T-helper 2 cell treated with Interferon-gamma antibody and Interleukin-4, amounts not matched to agents 5 μg/mL and 100 μg/mL, for 36 hours (primary cell): ENCODE measurements around the gene CACNA1G.
A peak's percentile ranks its signal among the peaks of the same experiment; 100 is the strongest.

Experiments used
- DNase-seq: peaks from one replicate; pipeline ENCODE4 v3.0.0; 2021; ENCODE audit warnings: low spot score
- H3K27ac Mint-ChIP-seq: one replicate; pipeline ENCODE4 v1.8.0; 2021; ENCODE audit warnings: mild to moderate bottlenecking, mixed read lengths
- H3K27me3 Mint-ChIP-seq: one replicate; pipeline ENCODE4 v1.8.0; 2021; ENCODE audit warnings: low read depth, mixed read lengths
- H3K36me3 Mint-ChIP-seq: one replicate; pipeline ENCODE4 v1.8.0; 2021; ENCODE audit warnings: low read depth, mixed read lengths
- H3K4me1 Mint-ChIP-seq: one replicate; pipeline ENCODE4 v1.8.0; 2021; ENCODE audit warnings: low read depth, mixed read lengths
- H3K4me3 Mint-ChIP-seq: one replicate; pipeline ENCODE4 v1.8.0; 2022; ENCODE audit warnings: mild to moderate bottlenecking, moderate library complexity, mixed read lengths
- H3K9me3 Mint-ChIP-seq: one replicate; pipeline ENCODE4 v1.8.0; 2021; ENCODE audit warnings: mixed read lengths

Gene CACNA1G

GRCh38 chr17:50560185-50560824 is at the start of gene CACNA1G:
CACNA1G (plus strand) TSS chr17:50560715; CDS start chr17:50561460, 745 bp downstream.
- Mint-ChIP-seq H3K4me3 (peak within 1 kb of the TSS; percentile 76), H3K27ac (no peak within 1 kb of the TSS), H3K27me3 (peaks cover 62% of the 10 kb centered on the region), H3K4me1 (peaks cover 8% of the 10 kb centered on the region), H3K36me3 (no peaks in the 10 kb centered on the region), H3K9me3 (no peaks in the 10 kb centered on the region)
- peak; percentile 89 for DNase-seq

- Mint-ChIP-seq H3K9me3 (no peaks in the 10 kb centered on the region), H3K36me3 (peaks cover 3% of the 10 kb centered on the region), H3K4me3 (peak overlapping the region; percentile 53), H3K4me1 (peaks cover 39% of the 10 kb centered on the region), H3K27me3 (no peaks in the 10 kb centered on the region), H3K27ac (peak overlapping the region; percentile 92)
- peak; percentile 57 for DNase-seq
Measured at GRCh38 chr17:50511058-50511457, 49.5 kb upstream of the CACNA1G start.

- Mint-ChIP-seq H3K4me1 (peaks cover 37% of the 10 kb centered on the region), H3K36me3 (peaks cover 3% of the 10 kb centered on the region), H3K9me3 (no peaks in the 10 kb centered on the region), H3K27me3 (no peaks in the 10 kb centered on the region), H3K4me3 (no peak overlapping the region), H3K27ac (no peak overlapping the region)
- DNase-seq = no peak
Measured at GRCh38 chr17:50513495-50513894, 47.0 kb upstream of the CACNA1G start.

GRCh38 chr17:50514388-50514787 is 46.1 kb upstream of the CACNA1G start:
- H3K4me3 Mint-ChIP-seq = no peak overlapping the region
- no peaks in the 10 kb centered on the region for H3K36me3 Mint-ChIP-seq
- DNase-seq = no peak
- H3K9me3 Mint-ChIP-seq = no peaks in the 10 kb centered on the region
- H3K4me1 Mint-ChIP-seq = peaks cover 29% of the 10 kb centered on the region
- no peak overlapping the region for H3K27ac Mint-ChIP-seq
- H3K27me3 Mint-ChIP-seq = no peaks in the 10 kb centered on the region

- Mint-ChIP-seq H3K27ac (no peak overlapping the region), H3K27me3 (no peaks in the 10 kb centered on the region), H3K36me3 (no peaks in the 10 kb centered on the region), H3K9me3 (no peaks in the 10 kb centered on the region), H3K4me1 (peaks cover 21% of the 10 kb centered on the region), H3K4me3 (no peak overlapping the region)
- no peak for DNase-seq
Measured at GRCh38 chr17:50514936-50515702, 45.4 kb upstream of the CACNA1G start.

- Mint-ChIP-seq H3K9me3 (no peaks in the 10 kb centered on the region), H3K36me3 (no peaks in the 10 kb centered on the region), H3K4me3 (peak overlapping the region; percentile 42), H3K27ac (no peak overlapping the region), H3K27me3 (no peaks in the 10 kb centered on the region), H3K4me1 (peaks cover 6% of the 10 kb centered on the region)
- DNase-seq = no peak
Measured at GRCh38 chr17:50517011-50517410, 43.5 kb upstream of the CACNA1G start.

GRCh38 chr17:50517504-50518383 is 42.8 kb upstream of the CACNA1G start:
- no peak for DNase-seq
- Mint-ChIP-seq H3K27ac (no peak overlapping the region), H3K27me3 (no peaks in the 10 kb centered on the region)

GRCh38 chr17:50518384-50519023 is 42.0 kb upstream of the CACNA1G start:
- H3K36me3 Mint-ChIP-seq = peaks cover 2% of the 10 kb centered on the region
- H3K27ac Mint-ChIP-seq = no peak overlapping the region

More at GRCh38 chr17:50517504-50518383, 42.8 kb upstream of the CACNA1G start:
- H3K4me1 Mint-ChIP-seq = peaks cover 2% of the 10 kb centered on the region
- no peaks in the 10 kb centered on the region for H3K9me3 Mint-ChIP-seq
- H3K36me3 Mint-ChIP-seq = peaks cover 2% of the 10 kb centered on the region
- H3K4me3 Mint-ChIP-seq = peak overlapping the region; percentile 42

GRCh38 chr17:50519141-50519834 is 41.2 kb upstream of the CACNA1G start:
- no peaks in the 10 kb centered on the region for H3K27me3 Mint-ChIP-seq

More at GRCh38 chr17:50518384-50519023, 42.0 kb upstream of the CACNA1G start:
- Mint-ChIP-seq H3K27me3 (no peaks in the 10 kb centered on the region), H3K9me3 (no peaks in the 10 kb centered on the region), H3K4me1 (peaks cover 2% of the 10 kb centered on the region), H3K4me3 (no peak overlapping the region)
- DNase-seq = no peak

GRCh38 chr17:50520483-50520882 is 40.0 kb upstream of the CACNA1G start:
- Mint-ChIP-seq H3K4me3 (no peak overlapping the region), H3K9me3 (no peaks in the 10 kb centered on the region), H3K36me3 (peaks cover 2% of the 10 kb centered on the region), H3K27me3 (no peaks in the 10 kb centered on the region), H3K27ac (no peak overlapping the region), H3K4me1 (peaks cover 2% of the 10 kb centered on the region)
- no peak for DNase-seq

More at GRCh38 chr17:50519141-50519834, 41.2 kb upstream of the CACNA1G start:
- peaks cover 2% of the 10 kb centered on the region for H3K4me1 Mint-ChIP-seq
- no peak overlapping the region for H3K4me3 Mint-ChIP-seq
- no peak overlapping the region for H3K27ac Mint-ChIP-seq
- no peak for DNase-seq
- H3K36me3 Mint-ChIP-seq = peaks cover 2% of the 10 kb centered on the region
- H3K9me3 Mint-ChIP-seq = no peaks in the 10 kb centered on the region

- Mint-ChIP-seq H3K27me3 (no peaks in the 10 kb centered on the region), H3K9me3 (no peaks in the 10 kb centered on the region), H3K27ac (no peak overlapping the region), H3K4me1 (peaks cover 2% of the 10 kb centered on the region), H3K36me3 (peaks cover 2% of the 10 kb centered on the region), H3K4me3 (no peak overlapping the region)
- no peak for DNase-seq
Measured at GRCh38 chr17:50521514-50521913, 39.0 kb upstream of the CACNA1G start.

GRCh38 chr17:50522766-50523165 is 37.7 kb upstream of the CACNA1G start:
- DNase-seq = no peak
- no peaks in the 10 kb centered on the region for H3K4me1 Mint-ChIP-seq
- H3K36me3 Mint-ChIP-seq = peaks cover 2% of the 10 kb centered on the region
- no peaks in the 10 kb centered on the region for H3K9me3 Mint-ChIP-seq
- H3K4me3 Mint-ChIP-seq = no peak overlapping the region
- no peaks in the 10 kb centered on the region for H3K27me3 Mint-ChIP-seq
- no peak overlapping the region for H3K27ac Mint-ChIP-seq

- Mint-ChIP-seq H3K4me1 (no peaks in the 10 kb centered on the region), H3K9me3 (no peaks in the 10 kb centered on the region)
Measured at GRCh38 chr17:50523208-50523607, 37.3 kb upstream of the CACNA1G start.

More at GRCh38 chr17:50523208-50523607, 37.3 kb upstream of the CACNA1G start:
- Mint-ChIP-seq H3K4me3 (no peak overlapping the region), H3K27me3 (no peaks in the 10 kb centered on the region), H3K36me3 (peaks cover 2% of the 10 kb centered on the region), H3K27ac (no peak overlapping the region)
- DNase-seq = no peak
